ENCODE results near the gene NT5DC3. TPM values are rescaled to one million over a fixed set of nuclear protein-coding genes. Genes with fewer than 3 reads are reported as not detected.

The NT5DC3 gene
- total and polyA plus RNA-seq, 9 of the 15 experiments (the other 6 are each of a cell fraction or from before 2014, with no cell fraction given), result 6.3 to 33.5 (median 24.5) TPM

DNA sequence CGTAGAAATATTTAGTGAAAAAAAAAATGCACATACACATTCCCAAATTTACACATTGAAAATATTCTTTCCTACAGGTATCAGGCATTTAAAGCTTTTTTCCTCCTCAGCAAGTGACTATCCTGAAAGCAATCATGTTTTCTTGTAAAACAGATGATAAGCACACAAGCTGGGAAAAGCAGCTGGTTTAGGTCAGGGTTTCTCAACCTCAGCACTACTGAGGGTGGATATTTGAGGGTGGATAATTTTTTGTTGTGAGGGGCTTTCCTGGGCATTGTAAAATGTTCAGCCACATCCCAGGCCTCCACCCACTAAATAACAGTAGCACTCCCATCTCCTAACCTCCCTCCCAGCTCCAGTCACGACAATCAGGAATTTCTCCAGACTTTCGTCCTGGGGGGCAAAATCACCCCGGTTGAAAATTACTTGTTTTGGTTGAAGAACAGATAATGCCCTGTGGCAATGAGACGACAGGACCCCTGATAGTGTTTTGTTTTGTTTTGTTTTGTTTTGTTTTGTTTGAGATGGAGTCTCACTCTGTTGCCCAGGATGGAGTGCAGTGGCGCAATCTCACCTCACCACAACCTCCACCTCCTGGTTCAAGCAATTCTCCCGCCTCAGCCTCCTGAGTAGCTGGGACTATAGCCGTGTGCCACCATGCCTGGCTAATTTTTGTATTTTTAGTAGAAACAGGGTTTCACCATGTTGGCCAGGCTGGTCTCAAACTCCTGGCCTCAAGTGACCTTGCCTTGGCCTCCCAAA lies 15.0 kb upstream of the NT5DC3 start:
- 17% methylated on average over 8 of the region's 8 CpGs for WGBS (ENCODE audit: insufficient coverage, low coverage, missing lambda C conversion rate)
- no TSS peak for BruUV-seq (replicated peaks)
- H3K9ac ChIP-seq (ENCODE audit: insufficient read depth in 1 of 2, low read depth in 2 of 2, low read length in 2 of 2), result no peak overlapping the region
- ChIA-PET CTCF (ENCODE audit: low intra/inter-chr PET ratio) (no interaction called here), POLR2A (interaction anchor here (0.7 to 1.5 kb wide), 3 partner anchors 12 to 314 kb away, joined by 3 to 4 read pairs (median 4); partner anchors contain the start of gene NT5DC3)
- DNase-seq (ENCODE audit: extremely low read depth in 1 of 4, low spot score in 3 of 4), result no peak
- no peak overlapping the region for H2AFZ ChIP-seq (ENCODE audit: low read depth, low read length)
- in situ Hi-C loops (cut with MboI), result no loop called here
- peaks cover 0 to 9% of the 10 kb centered on the region in 2 experiments; a peak in 2 of 5 replicates for H3K4me1 ChIP-seq (replicated peaks in 1 of 2; ENCODE audit: control insufficient read depth in 2 of 2, insufficient read depth in 2 of 2, low read length in 2 of 2)
- no peak for ATAC-seq
- no peak overlapping the region for H3K27ac ChIP-seq (ENCODE audit: extremely low read depth, low read depth, low read length)
- no peak overlapping the region for H3K4me2 ChIP-seq (ENCODE audit: insufficient read depth, low read length)
- no peaks in the 10 kb centered on the region for H4K20me1 ChIP-seq (replicated peaks; ENCODE audit: control insufficient read depth, insufficient read depth, low read length)
- H3K36me3 ChIP-seq (ENCODE audit: control insufficient read depth, insufficient read depth, low read length), result no peaks in the 10 kb centered on the region
- peaks cover 6 to 16% of the 10 kb centered on the region in 2 experiments; a peak in 4 of 5 replicates for H3K27me3 ChIP-seq (ENCODE audit: control insufficient read depth in 2 of 2, insufficient read depth in 2 of 2, low read length in 2 of 2)
- TF ChIP-seq ZNF511 (CRISPR knock-in tag; IDR thresholded peaks at IDR 0.05) (no peak), ZKSCAN3 (CRISPR knock-in tag; IDR thresholded peaks at IDR 0.05) (no peak), CEBPB (tag; IDR thresholded peaks at IDR 0.05) (peak; percentile 35; the same call in 1 of the 2 replicates), RAD21 (CRISPR knock-in tag; conservative IDR thresholded peaks at IDR 0.05 in 1 of 2, IDR thresholded peaks at IDR 0.05 in 1 of 2) (no peak), ZNF436 (CRISPR knock-in tag; IDR thresholded peaks at IDR 0.05) (no peak)
- no peaks in the 10 kb centered on the region for H3K79me2 ChIP-seq (ENCODE audit: control insufficient read depth, insufficient read depth, low read length)
- intact Hi-C loops (cut with micrococcal nuclease), result no loop called here
- H3K4me3 ChIP-seq, result no peak overlapping the region
- no peak for FAIRE-seq
- H3K9me3 ChIP-seq (replicated peaks; ENCODE audit: control insufficient read depth, insufficient read depth, low read depth, low read length), result no peaks in the 10 kb centered on the region
- no peaks in the 10 kb centered on the region for H3K9me1 ChIP-seq (ENCODE audit: control insufficient read depth, insufficient read depth, low read length)
